Left lobe of liver (tissue), 2 donors: Measurements from ENCODE around the gene TIMM44. TPM values are rescaled to one million over a fixed set of nuclear protein-coding genes. Genes with fewer than 3 reads are reported as not detected.
"Not testable (repeated sequence)": the region's sequence is repeated elsewhere in the genome, so short reads cannot be mapped to it uniquely, and the experiment has no call there.

Source experiments
- ATAC-seq: fragments of 200-7000 bp; cut with Tn5 transposase; one replicate; pipeline ENCODE4 v1.9.1; 2020; ENCODE audit warnings: mild to moderate bottlenecking, moderate library complexity
- DNase-seq: peaks from one replicate; pipeline ENCODE4 v3.0.0-alpha.2; 2020; ENCODE audit warnings: low spot score
- total RNA-seq: library from RNA; stranded (reverse); gene quantifications from one replicate; pipeline ENCODE4 v1.2.1, GENCODE V29; 2021
- donor health status: DM: no; HTN: no; CAD: no; lungs with moderate emphysema.
- donor health status: DM: no; HTN: yes; CAD: no.

The TIMM44 gene
- total RNA-seq, 1 donor from 2014 or later, result 33.5 TPM

DNA sequence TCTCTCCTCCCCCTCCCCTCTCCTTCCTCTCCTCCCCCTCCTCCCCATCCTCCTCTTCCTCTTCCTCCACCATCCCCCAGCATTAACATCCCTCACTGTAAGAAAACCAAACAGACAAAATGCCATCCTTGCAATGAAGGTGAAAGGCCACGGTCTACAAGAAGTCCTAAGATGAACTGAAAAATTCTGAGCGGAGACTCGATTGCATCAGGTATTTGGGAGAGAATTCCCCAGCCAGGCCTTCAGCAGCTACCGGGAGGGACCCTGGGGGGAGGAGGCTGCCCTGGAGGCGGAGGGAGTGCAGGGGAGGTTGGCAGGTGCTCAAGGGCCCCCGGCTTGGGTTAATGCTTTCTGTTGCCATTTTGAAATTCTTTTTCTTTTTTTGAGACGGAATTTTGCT lies 10.1 kb upstream of the TIMM44 start:
- DNase-seq, result no peak
- ATAC-seq, result no peak

GRCh38 chr19:7953060-7953459 lies 9.6 kb upstream of the TIMM44 start:
- DNase-seq, result no peak

GRCh38 chr19:7947939-7948338 lies 4.5 kb upstream of the TIMM44 start:
- DNase-seq, result no peak
- no peak for ATAC-seq

More at GRCh38 chr19:7953060-7953459, 9.6 kb upstream of the TIMM44 start:
- no peak for ATAC-seq

- DNase-seq, result peak; percentile 84
- peak; percentile 74 for ATAC-seq
Measured at GRCh38 chr19:7944177-7944761, 803 bp upstream of the TIMM44 start.

GRCh38 chr19:7942981-7943443 lies 454 bp downstream of the TIMM44 start:
- DNase-seq, result no peak
- ATAC-seq, result peak; percentile 48

DNA sequence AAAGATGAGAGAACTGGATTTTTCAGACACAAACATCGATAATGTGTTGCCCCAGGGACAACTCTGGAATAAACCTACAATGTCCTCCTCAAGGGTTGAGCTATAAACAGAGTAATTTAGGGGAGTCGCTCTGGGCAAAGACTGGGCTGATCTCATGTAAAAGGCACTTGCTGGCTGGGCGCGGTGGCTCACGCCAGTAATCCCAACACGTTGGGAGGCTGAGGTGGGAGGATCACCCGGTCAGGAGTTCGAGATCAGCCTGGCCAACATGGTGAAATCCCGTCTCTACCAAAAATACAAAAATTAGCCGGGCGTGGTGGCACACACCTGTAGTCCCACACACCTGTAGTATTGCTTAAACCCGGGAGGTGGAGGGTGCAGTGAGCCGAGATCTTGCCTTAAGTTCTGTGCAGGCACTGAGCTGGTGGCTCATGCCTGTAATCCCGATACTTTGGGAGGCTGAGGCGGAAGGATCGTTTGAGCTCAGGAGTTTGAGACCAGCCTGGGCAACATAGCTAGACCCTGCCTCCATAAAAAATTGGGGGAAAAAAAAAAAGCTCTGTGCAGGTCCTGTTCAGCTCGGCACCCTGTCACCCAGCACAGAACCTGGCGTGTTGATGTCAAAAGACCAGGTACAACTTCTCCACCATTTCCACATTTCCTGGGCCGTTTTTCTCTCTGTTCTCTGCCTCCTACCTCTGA lies 1.4 kb downstream of the TIMM44 start:
- DNase-seq (no peak), ATAC-seq (no peak)

DNA sequence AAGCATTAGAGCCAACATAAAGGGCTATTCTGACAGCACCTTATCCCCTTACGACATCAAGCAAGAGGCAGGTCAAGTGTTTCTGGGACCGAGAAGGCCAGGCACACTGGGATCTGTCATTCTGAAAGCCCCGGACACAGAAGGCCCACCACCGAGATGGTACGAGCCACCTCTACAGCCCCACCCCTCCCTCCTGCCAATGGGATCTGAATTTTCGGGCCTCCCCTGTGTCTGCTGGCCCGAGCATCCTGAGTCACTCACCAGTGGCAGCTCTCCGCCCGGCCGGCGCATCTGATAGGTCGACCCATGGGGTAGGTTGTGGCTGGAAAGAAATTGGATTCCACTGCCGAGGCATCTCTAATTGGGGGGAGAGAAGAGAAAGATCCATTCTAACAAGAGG lies 2.6 kb downstream of the TIMM44 start:
- ATAC-seq (no peak), DNase-seq (no peak)

DNA sequence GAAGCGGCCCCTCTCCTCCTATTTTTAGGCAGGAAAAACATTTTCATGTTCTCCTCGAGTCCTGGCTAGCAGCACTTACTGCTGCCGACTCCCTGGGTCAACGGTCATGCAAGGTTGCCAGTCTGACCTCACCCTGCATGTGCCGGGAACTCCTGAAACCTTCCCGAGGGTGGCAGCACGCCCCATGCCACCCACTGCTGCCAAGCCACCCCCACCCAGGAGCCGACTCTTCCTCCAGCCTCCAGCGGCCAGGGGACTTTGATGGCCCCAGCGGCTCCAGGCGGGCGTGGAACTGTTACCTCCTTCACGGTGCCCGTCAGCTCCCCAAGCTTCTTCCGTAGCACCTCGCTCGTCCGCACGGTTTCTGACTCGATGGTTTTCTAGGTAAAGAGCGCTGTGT lies 8.7 kb downstream of the TIMM44 start:
- ATAC-seq, result peak; percentile 87
- DNase-seq, result peak; percentile 75

DNA sequence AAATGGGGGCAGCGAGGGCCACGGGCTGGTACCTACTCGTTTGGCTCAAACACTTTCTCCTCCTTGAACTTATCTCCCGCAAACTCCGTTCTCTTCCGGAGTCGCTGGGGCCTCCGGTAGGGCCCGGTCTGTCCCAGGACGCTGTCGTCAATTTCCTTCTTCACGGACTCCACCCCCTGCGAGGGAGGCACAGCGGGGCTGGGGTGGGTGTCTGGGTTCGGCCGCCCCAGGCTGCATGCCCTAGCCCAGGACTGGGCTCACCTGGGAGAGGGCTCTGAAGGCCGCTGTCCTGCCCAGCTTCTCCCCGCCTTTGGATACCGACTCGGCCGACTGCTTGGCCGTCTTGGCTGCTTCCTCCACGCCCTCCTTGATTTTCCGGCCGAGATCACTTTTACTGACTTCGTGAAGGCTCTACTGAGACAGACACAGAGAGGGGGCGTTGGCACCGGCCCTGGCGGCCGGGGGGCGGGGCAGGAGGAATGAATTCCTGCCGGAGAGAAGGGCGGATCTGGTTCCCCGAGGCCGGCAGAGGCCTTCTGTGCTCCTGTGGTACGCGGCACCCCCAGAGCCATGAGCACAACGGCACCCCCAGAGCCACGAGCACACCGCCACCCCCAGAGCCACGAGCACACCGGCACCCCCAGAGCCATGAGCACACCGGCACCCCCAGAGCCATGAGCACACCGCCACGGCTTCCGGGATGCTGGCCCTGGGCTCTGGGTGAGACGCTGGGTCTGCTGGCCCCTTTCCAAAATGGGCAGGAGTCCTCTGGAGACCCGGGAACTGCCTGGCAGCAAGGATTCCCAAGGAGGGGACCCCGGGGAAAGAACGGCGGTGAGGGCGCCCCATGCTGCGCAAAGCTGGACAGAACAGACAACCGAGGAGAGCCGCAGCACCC lies 9.4 kb downstream of the TIMM44 start:
- ATAC-seq (no peak), DNase-seq (no peak)

- no peak for ATAC-seq
- no peak for DNase-seq
Measured at GRCh38 chr19:7933411-7933810, 10.1 kb downstream of the TIMM44 start.

GRCh38 chr19:7932930-7933300 lies 10.6 kb downstream of the TIMM44 start:
- DNase-seq (no peak), ATAC-seq (no peak)

GRCh38 chr19:7932276-7932929 lies 11.1 kb downstream of the TIMM44 start:
- ATAC-seq, result no peak
- DNase-seq, result no peak

- peak; percentile 45 for DNase-seq
- ATAC-seq, result no peak
Measured at GRCh38 chr19:7931221-7932061, 12.0 kb downstream of the TIMM44 start.

- DNase-seq (no peak), ATAC-seq (no peak)
Measured at GRCh38 chr19:7930765-7931164, 12.7 kb downstream of the TIMM44 start.

DNA sequence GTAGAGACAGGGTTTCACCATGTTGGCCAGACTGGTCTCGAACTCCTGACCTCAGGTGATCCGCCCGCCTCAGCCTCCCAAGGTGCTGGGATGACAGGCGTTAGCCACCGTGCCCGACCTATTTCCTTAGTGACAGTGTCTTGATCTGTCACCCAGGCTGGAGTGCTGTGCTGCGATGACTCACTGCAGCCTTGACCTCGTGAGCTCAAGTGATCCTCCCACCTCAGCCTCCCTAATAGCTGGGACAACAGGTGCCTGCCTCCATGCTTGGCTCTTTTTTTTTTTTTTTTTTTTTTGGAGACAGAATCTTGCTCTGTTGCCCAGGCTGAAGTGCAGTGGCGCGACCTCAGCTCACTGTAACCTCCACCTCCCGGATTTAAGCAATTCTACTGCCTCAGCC lies 13.4 kb downstream of the TIMM44 start:
- not testable (repeated sequence) for ATAC-seq, DNase-seq

GRCh38 chr19:7928741-7929701 lies 14.4 kb downstream of the TIMM44 start:
- ATAC-seq (no peak), DNase-seq (peak; percentile 52)

- no peak for DNase-seq
- no peak for ATAC-seq
Measured at GRCh38 chr19:7928334-7928706, 15.1 kb downstream of the TIMM44 start.

DNA sequence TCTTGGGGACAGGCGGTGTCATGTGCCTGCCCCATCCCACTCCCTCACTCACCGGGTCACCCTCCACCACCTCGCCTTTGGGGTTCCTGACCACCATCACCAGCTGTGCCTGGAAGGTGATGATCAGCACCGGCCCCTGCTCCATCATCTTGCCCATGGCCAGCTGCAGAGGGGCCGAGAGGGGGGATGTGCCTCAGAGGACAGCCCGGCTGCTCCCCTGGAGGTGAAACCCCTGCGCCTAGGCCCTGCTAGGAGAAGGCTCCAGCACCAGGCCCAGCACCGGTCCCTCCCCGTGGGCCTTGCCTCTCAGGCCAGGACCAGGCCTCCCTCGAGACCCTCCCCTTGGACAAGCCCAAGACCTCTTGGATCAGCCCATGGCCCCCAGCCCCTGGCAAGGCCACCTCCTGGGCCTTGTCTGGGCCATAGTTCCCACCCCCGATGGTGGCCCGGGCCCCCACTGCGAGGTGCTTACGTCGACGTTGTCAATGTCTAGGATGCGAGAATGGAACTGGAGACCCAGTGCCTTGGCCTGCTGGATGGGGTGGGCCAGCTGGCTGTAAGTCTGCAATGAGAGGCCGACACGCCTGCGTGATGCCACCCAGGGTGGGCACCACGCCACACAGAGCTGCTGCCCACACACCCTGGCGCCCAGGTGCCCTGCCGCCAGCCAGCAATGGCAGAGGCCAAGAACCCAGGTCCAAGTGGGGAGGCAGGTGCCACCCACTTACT lies 15.7 kb downstream of the TIMM44 start:
- DNase-seq, result peak; percentile 48
- no peak for ATAC-seq
